ENCODE measurements around the gene ACSM4.
"Not testable (repeated sequence)": the region's sequence is repeated elsewhere in the genome, so short reads cannot be mapped to it uniquely, and the experiment has no call there.

The ACSM4 gene

GRCh38 chr12:7303772-7304171, at the start of gene ACSM4:
Gene ACSM4 (plus strand): TSS chr12:7304072. CDS start chr12:7304332, 260 bp downstream.
- no peak for DNase-seq (ENCODE audit: low read depth in 2 of 2)

DNA sequence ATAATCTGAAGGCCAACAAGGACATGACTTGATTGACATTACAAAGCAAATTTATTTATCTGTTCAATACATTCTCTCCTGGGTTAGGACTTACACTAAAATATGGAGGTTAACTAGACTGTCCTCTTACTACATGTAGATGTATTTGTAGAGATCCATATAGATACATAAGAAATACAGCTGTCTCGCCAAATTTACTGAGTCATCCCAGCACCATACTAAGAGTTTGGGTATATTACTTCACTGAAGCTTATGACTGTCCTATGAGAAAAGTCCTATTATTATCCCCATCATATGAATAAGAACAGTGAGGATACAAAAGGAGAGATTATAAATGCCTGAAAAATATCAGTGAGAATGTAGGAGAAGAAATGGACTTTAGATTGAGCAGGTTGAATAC, 44.8 kb upstream of the ACSM4 start:
- no peak for DNase-seq (ENCODE audit: low read depth in 2 of 2)

- DNase-seq (ENCODE audit: low read depth in 2 of 2) = no peak
These were observed 39.3 kb upstream of the ACSM4 start for GRCh38 chr12:7264538-7264937.

GRCh38 chr12:7265251-7265650, 38.6 kb upstream of the ACSM4 start:
- DNase-seq (ENCODE audit: low read depth in 2 of 2) = no peak

GRCh38 chr12:7269273-7269672, 34.6 kb upstream of the ACSM4 start:
- no peak for DNase-seq (ENCODE audit: low read depth in 2 of 2)

DNA sequence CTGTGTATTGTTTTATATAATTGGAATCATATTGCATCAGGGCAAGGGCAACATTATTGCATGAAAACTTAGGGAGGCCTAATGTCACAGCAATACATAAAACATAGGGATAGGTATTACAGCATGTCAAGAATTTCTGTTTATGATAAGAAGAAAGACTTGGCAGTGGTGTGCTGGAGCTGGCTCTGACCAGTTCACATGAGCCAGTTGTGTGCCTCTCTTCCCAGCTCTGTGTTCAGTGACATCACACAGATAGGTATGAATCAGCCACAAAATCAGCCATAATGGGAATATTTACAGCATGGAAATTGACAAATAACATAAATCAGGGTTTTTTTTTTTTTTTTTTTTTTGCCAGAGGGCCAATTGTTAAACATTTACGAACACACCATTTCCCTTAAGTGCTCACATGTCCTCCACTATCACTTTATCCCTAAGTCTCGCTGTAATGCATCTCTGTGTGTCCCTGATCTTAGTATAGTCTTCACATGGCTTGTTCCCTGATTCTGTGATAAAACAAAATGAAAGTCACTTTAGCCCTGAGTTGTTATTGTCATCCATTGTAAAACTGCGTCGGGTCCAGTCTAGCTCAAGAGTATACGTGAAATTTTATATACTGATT, 31.9 kb upstream of the ACSM4 start:
- DNase-seq (ENCODE audit: low read depth in 2 of 2) = no peak

DNA sequence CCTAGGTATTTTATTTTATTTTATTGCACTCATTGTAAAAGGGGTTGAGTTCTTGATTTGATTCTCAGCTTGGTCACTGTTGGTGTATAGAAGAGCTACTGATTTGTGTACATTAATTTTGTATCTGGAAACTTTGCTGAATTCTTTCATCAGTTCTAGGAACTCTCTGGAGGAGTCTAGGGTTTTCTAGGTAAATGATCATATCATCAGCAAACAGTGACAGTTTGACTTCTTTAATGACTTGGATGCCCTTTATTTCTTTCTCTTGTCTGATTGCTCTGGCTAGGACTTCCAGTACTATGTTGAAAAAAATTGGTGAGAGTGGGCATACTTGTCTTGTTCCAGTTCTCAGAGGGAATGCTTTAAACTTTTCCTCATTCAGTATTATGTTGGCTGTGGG, 28.4 kb upstream of the ACSM4 start:
- not testable (repeated sequence) for DNase-seq (ENCODE audit: low read depth in 2 of 2)

DNA sequence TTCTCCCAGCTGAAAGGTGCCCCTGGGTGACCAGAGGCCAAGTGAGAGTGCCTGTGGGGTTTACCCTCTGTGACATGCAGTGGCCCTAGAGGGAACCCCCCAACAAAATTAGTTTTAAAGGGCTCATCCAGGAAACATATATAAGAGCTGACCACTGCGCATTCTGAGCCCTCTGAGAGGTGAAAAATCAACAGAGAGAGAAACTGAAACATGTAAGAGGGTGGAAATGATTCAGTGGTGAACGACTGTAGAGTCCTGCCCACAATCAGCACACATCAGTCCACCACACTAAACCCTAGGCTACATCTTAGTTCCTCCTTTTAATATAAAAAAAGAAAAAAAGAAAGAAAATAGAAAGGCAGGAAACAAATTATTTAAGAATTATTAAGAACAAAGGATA, 21.0 kb upstream of the ACSM4 start:
- DNase-seq (ENCODE audit: low read depth in 2 of 2) = no peak

DNA sequence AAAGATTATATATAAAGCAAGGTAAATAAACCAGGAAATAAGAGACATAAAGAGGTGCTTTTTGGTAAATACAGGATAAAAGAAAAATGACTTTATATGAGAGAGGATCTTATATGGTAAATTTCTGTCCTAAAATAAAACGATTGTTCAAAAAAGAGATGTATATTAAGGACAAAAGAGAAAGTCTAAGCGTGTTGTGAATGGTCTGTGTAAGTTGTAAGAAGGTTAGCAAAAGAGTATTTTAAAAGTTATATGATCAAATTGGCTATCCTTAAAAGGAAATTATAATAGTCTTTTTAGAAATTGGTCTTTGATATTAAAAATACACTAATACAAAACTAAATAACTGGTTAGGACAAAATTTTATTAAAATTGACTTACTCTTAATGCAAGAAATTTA, 14.1 kb upstream of the ACSM4 start:
- DNase-seq (ENCODE audit: low read depth in 2 of 2) = no peak

- not testable (repeated sequence) for DNase-seq (ENCODE audit: low read depth in 2 of 2)
These were observed 13.3 kb upstream of the ACSM4 start for GRCh38 chr12:7290588-7290987.

GRCh38 chr12:7292300-7292699, 11.6 kb upstream of the ACSM4 start:
- DNase-seq (ENCODE audit: low read depth in 2 of 2) = no peak

- no peak for DNase-seq (ENCODE audit: low read depth in 2 of 2)
These were observed 10.2 kb upstream of the ACSM4 start for GRCh38 chr12:7293670-7294069.

DNA sequence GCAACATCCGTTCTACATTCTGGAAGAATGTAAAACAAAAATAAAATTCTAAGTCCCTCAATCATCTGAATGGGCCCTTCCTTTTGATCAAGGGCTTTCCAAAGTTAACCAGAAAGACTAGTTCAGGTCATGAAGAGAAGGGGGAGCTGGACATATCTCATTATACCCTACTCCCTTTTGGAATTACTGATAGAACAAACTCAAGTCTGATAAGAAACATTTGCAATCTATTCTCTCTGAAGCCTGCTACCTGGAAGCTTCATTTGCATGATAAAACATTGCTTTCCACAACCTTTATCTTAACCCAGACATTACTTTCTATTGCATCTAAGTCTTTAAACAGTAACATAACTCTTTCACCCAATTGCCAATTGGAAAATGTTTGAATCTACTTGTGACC, 8.3 kb upstream of the ACSM4 start:
- no peak for DNase-seq (ENCODE audit: low read depth in 2 of 2)

- DNase-seq (ENCODE audit: low read depth in 2 of 2) = no peak
These were observed 6.0 kb upstream of the ACSM4 start for GRCh38 chr12:7297865-7298264.

- no peak for DNase-seq (ENCODE audit: low read depth in 2 of 2)
These were observed 1.4 kb upstream of the ACSM4 start for GRCh38 chr12:7302266-7302986.

GRCh38 chr12:7303230-7303629, 642 bp upstream of the ACSM4 start:
- no peak for DNase-seq (ENCODE audit: low read depth in 2 of 2)

DNA sequence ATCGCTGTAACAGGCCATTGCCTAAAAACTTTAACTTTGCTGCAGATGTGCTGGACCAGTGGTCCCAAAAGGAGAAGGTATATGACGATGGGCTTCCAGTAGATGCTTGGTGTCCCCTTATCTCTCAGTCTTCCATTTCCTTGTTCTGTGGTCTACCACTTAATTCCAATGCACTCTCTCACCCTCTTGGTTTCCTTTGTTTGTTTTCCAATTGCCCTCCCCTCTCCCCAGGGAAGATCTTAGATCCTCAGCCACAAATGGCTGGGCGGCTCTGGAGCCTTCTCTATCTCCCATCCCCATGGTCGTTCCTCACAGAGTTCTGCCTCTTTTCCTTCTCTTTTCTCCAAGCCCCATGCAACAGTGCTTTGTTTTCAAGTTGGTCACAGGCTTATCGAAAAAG, 584 bp downstream of the ACSM4 start:
- no peak for DNase-seq (ENCODE audit: low read depth in 2 of 2)

- no peak for DNase-seq (ENCODE audit: low read depth in 2 of 2)
These were observed 6.2 kb downstream of the ACSM4 start for GRCh38 chr12:7310070-7310469.

DNA sequence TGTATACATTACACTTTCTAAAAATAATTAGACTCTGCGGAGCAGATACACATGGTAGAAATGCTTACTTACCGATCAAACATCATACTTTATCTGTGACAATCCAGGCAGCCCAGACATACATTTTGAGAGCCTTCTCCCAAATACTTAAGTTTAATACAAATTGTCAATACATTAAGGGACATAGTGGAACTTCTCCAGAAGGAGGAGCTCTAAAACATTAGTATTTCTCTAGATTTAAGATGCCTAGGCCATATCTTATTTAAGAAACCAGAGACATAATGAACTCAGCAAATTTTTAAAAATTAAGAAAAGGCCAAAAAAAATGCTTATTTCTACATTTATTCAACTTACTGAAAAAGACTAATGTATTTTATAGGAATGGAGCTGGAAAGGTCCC, 16.1 kb downstream of the ACSM4 start:
- no peak for DNase-seq (ENCODE audit: low read depth in 2 of 2)

- DNase-seq (ENCODE audit: low read depth in 2 of 2) = no peak
These were observed 17.8 kb downstream of the ACSM4 start for GRCh38 chr12:7321624-7322023.

- DNase-seq (ENCODE audit: low read depth in 2 of 2) = no peak
These were observed 18.7 kb downstream of the ACSM4 start for GRCh38 chr12:7322599-7322998.

DNA sequence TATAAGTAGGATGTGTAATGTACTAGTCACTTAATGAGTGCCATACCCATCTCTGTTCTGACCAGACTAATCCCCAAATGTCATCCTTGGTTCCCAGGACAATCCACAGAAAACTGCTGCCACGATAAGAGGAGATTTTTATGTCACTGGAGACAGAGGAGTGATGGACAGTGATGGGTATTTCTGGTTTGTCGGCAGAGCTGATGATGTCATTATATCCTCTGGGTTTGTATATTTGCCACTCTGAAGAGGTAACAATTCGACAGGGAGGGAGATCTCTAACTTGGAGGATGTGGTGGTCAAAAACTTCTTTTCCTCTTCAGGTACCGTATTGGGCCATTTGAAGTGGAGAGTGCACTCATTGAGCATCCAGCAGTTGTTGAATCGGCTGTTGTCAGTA, 20.3 kb downstream of the ACSM4 start:
- DNase-seq (ENCODE audit: low read depth in 2 of 2) = no peak

GRCh38 chr12:7327918-7328317, 24.0 kb downstream of the ACSM4 start:
- no peak for DNase-seq (ENCODE audit: low read depth in 2 of 2)

DNA sequence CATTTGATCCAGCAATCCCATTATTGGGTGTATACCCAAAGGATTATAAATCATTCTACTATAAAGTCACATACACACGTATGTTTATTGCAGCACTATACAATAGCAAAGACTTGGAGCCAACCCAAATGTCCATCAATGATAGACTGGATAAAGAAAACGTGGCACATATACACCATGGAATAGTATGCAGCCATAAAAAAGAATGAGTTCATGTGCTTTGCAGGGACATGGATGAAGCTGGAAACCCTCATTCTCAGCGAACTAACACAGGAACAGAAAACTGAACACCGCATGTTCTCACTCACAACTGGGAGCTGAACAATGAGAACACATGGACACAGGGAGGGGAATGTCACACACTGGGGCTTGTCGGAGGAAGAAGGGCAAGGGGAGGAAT, 33.9 kb downstream of the ACSM4 start:
- DNase-seq (ENCODE audit: low read depth in 2 of 2) = not testable (repeated sequence)
